SK-N-SH (cell line): ENCODE measurements around the gene OCA2. TPM values are rescaled to one million over a fixed set of nuclear protein-coding genes. Genes with fewer than 3 reads are reported as not detected.

Experiments used
- CTCF ChIA-PET: fragments of 300-600, 350-600 bp; formaldehyde crosslinking; extraction: SDS; loops from one replicate; lab custom pipeline; 2021; lab: Yijun Ruan, JAX
- POLR2A ChIA-PET: fragments of 350-600 bp; sonication (Branson Sonifier 250); formaldehyde crosslinking; extraction: SDS; loops from one replicate; lab custom pipeline; 2020; ENCODE audit warnings: antibody characterized with exemption, inconsistent platforms; lab: Yijun Ruan, JAX
- DNase-seq: peaks from one replicate; pipeline ENCODE4 v3.0.0; 2012
- H2AFZ ChIP-seq: fragments of 200-600 bp; sonication (generic); 2 replicates; pipeline ENCODE4 v1.8.1; 2016; ENCODE audit warnings: antibody characterized with exemption, mild to moderate bottlenecking, low read depth
- H3F3A ChIP-seq: fragments of 200-600 bp; sonication (generic); replicated peaks from 2 replicates; pipeline ENCODE3; 2016; ENCODE audit warnings: antibody characterized with exemption, mild to moderate bottlenecking; ENCODE audit not compliant: insufficient read depth
- H3K27ac ChIP-seq, 2 experiments: fragments of 200-500 bp in 1 of 2; fragments of 200-600 bp in 1 of 2; sonication (Bioruptor generic) in 1 of 2; sonication (generic), shearing (Covaris generic) in 1 of 2; 2 replicates each; pipeline versions ENCODE4 v1.5.1 to v1.6.1; 2014 to 2016; ENCODE audit warnings: low read depth in 2 of 2, inconsistent platforms in 1 of 2, low read length in 1 of 2, mild to moderate bottlenecking in 1 of 2, mixed read lengths in 1 of 2
- H3K27me3 ChIP-seq: fragments of 200-600 bp; sonication (generic), shearing (Covaris generic); 2 replicates; pipeline ENCODE4 v1.6.1; 2016; ENCODE audit warnings: mixed run types; ENCODE audit not compliant: insufficient read depth
- H3K36me3 ChIP-seq, 2 experiments: fragments of 200-500 bp in 1 of 2; fragments of 200-600 bp in 1 of 2; sonication (Bioruptor generic) in 1 of 2; sonication (generic) in 1 of 2; replicated peaks in 1 of 2; 2 replicates each; pipeline versions ENCODE3 to v1.5.1; 2014 to 2016; ENCODE audit warnings: low read length in 1 of 2, mild to moderate bottlenecking in 1 of 2; ENCODE audit not compliant: insufficient read depth in 2 of 2, control insufficient read depth in 1 of 2
- H3K4me1 ChIP-seq, 2 experiments: fragments of 200-500 bp in 1 of 2; fragments of 200-600 bp in 1 of 2; sonication (Bioruptor generic) in 1 of 2; sonication (generic), shearing (Covaris generic) in 1 of 2; 2 replicates each; pipeline versions ENCODE4 v1.5.1 to v1.6.1; 2014 to 2016; ENCODE audit warnings: low read depth in 1 of 2, low read length in 1 of 2, mixed run types in 1 of 2; ENCODE audit not compliant: insufficient read depth in 2 of 2, control insufficient read depth in 1 of 2
- H3K4me2 ChIP-seq: fragments of 200-600 bp; sonication (generic), shearing (Covaris generic); 2 replicates; pipeline ENCODE4 v1.6.1; 2017; ENCODE audit warnings: mixed run types
- H3K4me3 ChIP-seq, 2 experiments: fragments of 200-500 bp in 1 of 2; fragments of 200-600 bp in 1 of 2; sonication (Bioruptor generic) in 1 of 2; sonication (generic), shearing (Covaris generic) in 1 of 2; 2 replicates each; pipeline versions ENCODE4 v1.5.1 to v1.8.1; 2014 to 2016; ENCODE audit warnings: low read depth in 2 of 2, inconsistent platforms in 1 of 2, low read length in 1 of 2, mild to moderate bottlenecking in 1 of 2, mixed read lengths in 1 of 2, moderate library complexity in 1 of 2
- H3K79me2 ChIP-seq: fragments of 200-600 bp; sonication (generic); 2 replicates; pipeline ENCODE4 v1.8.1; 2017; ENCODE audit warnings: mild to moderate bottlenecking; ENCODE audit not compliant: insufficient read depth
- H3K9ac ChIP-seq: fragments of 200-600 bp; sonication (generic); 2 replicates; pipeline ENCODE4 v1.6.1; 2017; ENCODE audit warnings: mixed run types
- H3K9me2 ChIP-seq: fragments of 200-600 bp; sonication (generic); 2 replicates; pipeline ENCODE4 v1.6.1; 2017; ENCODE audit warnings: mixed run types
- H3K9me3 ChIP-seq: fragments of 200-600 bp; sonication (generic); 2 replicates; pipeline ENCODE4 v1.6.1; 2017; ENCODE audit warnings: mixed run types, mild to moderate bottlenecking, moderate library complexity
- H4K20me1 ChIP-seq: fragments of 200-600 bp; sonication (generic); 2 replicates; pipeline ENCODE4 v1.6.1; 2017; ENCODE audit warnings: mild to moderate bottlenecking, mixed run types; ENCODE audit not compliant: insufficient read depth
- CHD2 ChIP-seq: fragments of 150-350 bp; IDR thresholded peaks from 2 replicates; pipeline ENCODE4 v1.6.1; 2018; ENCODE audit warnings: low read length; ENCODE audit not compliant: partially characterized antibody
- ELF1 ChIP-seq: IDR thresholded peaks from 2 replicates; pipeline ENCODE4 v1.4.0; 2012
- EP300 ChIP-seq, 2 experiments: IDR thresholded peaks; 2 replicates each; pipeline versions ENCODE4 v1.4.0 to v1.6.1; 2012; ENCODE audit warnings: borderline replicate concordance in 1 of 2, low read depth in 1 of 2, low read length in 1 of 2
- EZH2phosphoT487 ChIP-seq: fragments of 200-600 bp; sonication (generic); IDR thresholded peaks from 2 replicates; pipeline ENCODE4 v1.6.1; 2017; ENCODE audit warnings: low read depth, mixed run types, mild to moderate bottlenecking, antibody characterized with exemption, moderate library complexity, borderline replicate concordance
- FOXM1 ChIP-seq: IDR thresholded peaks from 2 replicates; pipeline ENCODE4 v1.4.0; 2012; ENCODE audit warnings: low read depth, mild to moderate bottlenecking
- GATA2 ChIP-seq: sonication (generic); formaldehyde crosslinking; IDR thresholded peaks from 2 replicates; pipeline ENCODE4 v1.5.0; 2020; ENCODE audit warnings: mild to moderate bottlenecking, missing genetic modification reagents
- MEF2A ChIP-seq: IDR thresholded peaks from 2 replicates; pipeline ENCODE4 v1.4.0; 2012; ENCODE audit warnings: low read depth, borderline replicate concordance
- MXI1 ChIP-seq: IDR thresholded peaks from 2 replicates; pipeline ENCODE4 v1.6.1; 2012; ENCODE audit warnings: mild to moderate bottlenecking, low read depth, low read length, improper control_type of control experiment
- NFIC ChIP-seq: IDR thresholded peaks from 2 replicates; pipeline ENCODE4 v1.4.0; 2012; ENCODE audit warnings: borderline replicate concordance
- NRF1 ChIP-seq: IDR thresholded peaks from 2 replicates; pipeline ENCODE4 v1.6.1; 2012; ENCODE audit warnings: low read depth, mild to moderate bottlenecking, low read length
- RFX5 ChIP-seq: IDR thresholded peaks from 2 replicates; pipeline ENCODE4 v1.6.1; 2012; ENCODE audit warnings: mild to moderate bottlenecking, improper control_type of control experiment, low read length
- SMC3 ChIP-seq: IDR thresholded peaks from 2 replicates; pipeline ENCODE4 v1.6.1; 2012; ENCODE audit warnings: low read depth, low read length, improper control_type of control experiment
- TAF1 ChIP-seq: IDR thresholded peaks from 2 replicates; pipeline ENCODE4 v1.6.1; 2012; ENCODE audit warnings: low read depth, mild to moderate bottlenecking, low read length, moderate library complexity, borderline replicate concordance
- TCF12 ChIP-seq: IDR thresholded peaks from 2 replicates; pipeline ENCODE4 v1.4.0; 2012
- TEAD4 ChIP-seq: IDR thresholded peaks from 2 replicates; pipeline ENCODE4 v1.4.0; 2012; ENCODE audit warnings: mild to moderate bottlenecking, borderline replicate concordance; ENCODE audit not compliant: insufficient read depth
- USF1 ChIP-seq: IDR thresholded peaks from 2 replicates; pipeline ENCODE4 v1.4.0; 2012; ENCODE audit warnings: low read depth, borderline replicate concordance
- USF2 ChIP-seq: fragments of 150-350 bp; IDR thresholded peaks from 2 replicates; pipeline ENCODE4 v1.6.1; 2017; ENCODE audit warnings: antibody characterized with exemption, low read length, low read depth, borderline replicate concordance
- YY1 ChIP-seq: IDR thresholded peaks from 2 replicates; pipeline ENCODE4 v1.4.0; 2012; ENCODE audit warnings: low read depth, mild to moderate bottlenecking
- WGBS: methylation state at CpG from one replicate; pipeline ENCODE4 v1.1.6; 2017; ENCODE audit warnings: low lambda C conversion rate; 5-methylcytosine and 5-hydroxymethylcytosine counted together
- polyA plus RNA-seq, 3 experiments: library from polyadenylated mRNA; depleted of rRNA; stranded (reverse); fragments of >200 nt; gene quantifications; 2 replicates each; pipeline ENCODE4 v1.2.3, GENCODE V29; 2012
- TF ChIP-seq, protein P1 (sequence below): fragments of 200-600 bp; sonication (generic); IDR thresholded peaks from 2 replicates; pipeline ENCODE4 v1.6.1; 2017; ENCODE audit warnings: antibody characterized with exemption, mild to moderate bottlenecking, moderate library complexity
- TF ChIP-seq, protein P2 (sequence below): fragments of 150-350 bp; IDR thresholded peaks from 2 replicates; pipeline ENCODE4 v1.6.1; 2016; ENCODE audit warnings: mild to moderate bottlenecking, low read depth, low read length

Gene OCA2
- polyA plus RNA-seq, 1 of the 3 experiments (the other 2 are of a cell fraction): 0.16 TPM

GRCh38 chr15:27842526-27842925 lies 256.6 kb downstream of the OCA2 start (continued):
- TF ChIP-seq EP300 (IDR thresholded peaks at IDR 0.05; ENCODE audit: borderline replicate concordance in 1 of 2, low read depth in 1 of 2, low read length in 1 of 2): no peak
- no peak for TF ChIP-seq GATA2
- TF ChIP-seq USF1: no peak
- no peak for TF ChIP-seq YY1
- no peak for TF ChIP-seq ELF1

GRCh38 chr15:27835233-27835939 lies 263.7 kb downstream of the OCA2 start:
- no peaks in the 10 kb centered on the region for H3K79me2 ChIP-seq

More at GRCh38 chr15:27835233-27835939, 263.7 kb downstream of the OCA2 start:
- DNase-seq: no peak
- Histone ChIP-seq H3K4me1 (no peaks in the 10 kb centered on the region), H2AFZ (no peak overlapping the region), H3K27ac (no peak overlapping the region), H3K36me3 (no peaks in the 10 kb centered on the region), H3K4me3 (no peak overlapping the region), H3K4me2 (no peak overlapping the region), H3F3A (no peaks in the 10 kb centered on the region), H3K9me2 (no peaks in the 10 kb centered on the region), H3K27me3 (no peaks in the 10 kb centered on the region)
- TF ChIP-seq EZH2phosphoT487 (no peak), YY1 (no peak), USF2 (no peak), FOXM1 (no peak), GATA2 (no peak), TCF12 (no peak), SMC3 (no peak), USF1 (no peak), CHD2 (no peak), MEF2A (no peak), MXI1 (no peak), RFX5 (no peak), NFIC (no peak), TAF1 (no peak), TEAD4 (no peak), NRF1 (no peak), EP300 (IDR thresholded peaks at IDR 0.05; ENCODE audit: borderline replicate concordance in 1 of 2, low read depth in 1 of 2, low read length in 1 of 2) (no peak)
- TF ChIP-seq, protein P1, sequence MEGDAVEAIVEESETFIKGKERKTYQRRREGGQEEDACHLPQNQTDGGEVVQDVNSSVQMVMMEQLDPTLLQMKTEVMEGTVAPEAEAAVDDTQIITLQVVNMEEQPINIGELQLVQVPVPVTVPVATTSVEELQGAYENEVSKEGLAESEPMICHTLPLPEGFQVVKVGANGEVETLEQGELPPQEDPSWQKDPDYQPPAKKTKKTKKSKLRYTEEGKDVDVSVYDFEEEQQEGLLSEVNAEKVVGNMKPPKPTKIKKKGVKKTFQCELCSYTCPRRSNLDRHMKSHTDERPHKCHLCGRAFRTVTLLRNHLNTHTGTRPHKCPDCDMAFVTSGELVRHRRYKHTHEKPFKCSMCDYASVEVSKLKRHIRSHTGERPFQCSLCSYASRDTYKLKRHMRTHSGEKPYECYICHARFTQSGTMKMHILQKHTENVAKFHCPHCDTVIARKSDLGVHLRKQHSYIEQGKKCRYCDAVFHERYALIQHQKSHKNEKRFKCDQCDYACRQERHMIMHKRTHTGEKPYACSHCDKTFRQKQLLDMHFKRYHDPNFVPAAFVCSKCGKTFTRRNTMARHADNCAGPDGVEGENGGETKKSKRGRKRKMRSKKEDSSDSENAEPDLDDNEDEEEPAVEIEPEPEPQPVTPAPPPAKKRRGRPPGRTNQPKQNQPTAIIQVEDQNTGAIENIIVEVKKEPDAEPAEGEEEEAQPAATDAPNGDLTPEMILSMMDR: no peak
- TF ChIP-seq, protein P2, sequence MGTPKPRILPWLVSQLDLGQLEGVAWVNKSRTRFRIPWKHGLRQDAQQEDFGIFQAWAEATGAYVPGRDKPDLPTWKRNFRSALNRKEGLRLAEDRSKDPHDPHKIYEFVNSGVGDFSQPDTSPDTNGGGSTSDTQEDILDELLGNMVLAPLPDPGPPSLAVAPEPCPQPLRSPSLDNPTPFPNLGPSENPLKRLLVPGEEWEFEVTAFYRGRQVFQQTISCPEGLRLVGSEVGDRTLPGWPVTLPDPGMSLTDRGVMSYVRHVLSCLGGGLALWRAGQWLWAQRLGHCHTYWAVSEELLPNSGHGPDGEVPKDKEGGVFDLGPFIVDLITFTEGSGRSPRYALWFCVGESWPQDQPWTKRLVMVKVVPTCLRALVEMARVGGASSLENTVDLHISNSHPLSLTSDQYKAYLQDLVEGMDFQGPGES: no peak
- TF ChIP-seq, all 33 proteins: peak for 0
- ChIA-PET POLR2A (no interaction called here), CTCF (no interaction called here)
- H3K9ac ChIP-seq: no peak overlapping the region
- H3K9me3 ChIP-seq: peaks cover 4% of the 10 kb centered on the region; the same call in 1 of the 2 replicates
- WGBS: 40% methylated on average over 10 of the region's 13 CpGs
- no peaks in the 10 kb centered on the region for H4K20me1 ChIP-seq
